ENCODE data around the gene ZNF101.
"Not testable (repeated sequence)": the region's sequence is repeated elsewhere in the genome, so short reads cannot be mapped to it uniquely, and the experiment has no call there.

The ZNF101 gene

DNA sequence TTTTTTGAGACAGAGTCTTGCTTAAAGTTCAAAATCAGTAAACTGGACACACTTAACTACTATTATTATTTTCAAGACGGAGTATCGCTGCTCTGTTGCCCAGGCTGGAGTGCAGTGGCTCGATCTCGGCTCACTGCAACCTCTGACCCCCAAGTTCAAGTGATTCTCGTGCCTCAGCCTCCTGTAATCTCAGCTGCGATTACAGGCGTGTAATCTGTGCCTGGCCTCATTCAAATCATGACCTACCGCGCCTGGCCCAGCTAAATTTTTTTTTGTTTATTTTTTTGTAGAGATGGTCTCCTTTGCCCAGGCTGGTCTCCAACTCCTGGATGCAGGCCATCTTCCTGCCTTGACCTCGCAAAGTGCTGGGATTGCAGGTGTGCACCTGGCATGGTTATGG is 23.0 kb downstream of the ZNF101 start:
- Histone ChIP-seq H3K14ac (ENCODE audit: low read length in 2 of 2) (no peak overlapping the region), H3K9ac (ENCODE audit: low read length) (no peak overlapping the region), H3K27ac (ENCODE audit: low read length, poor library complexity, severe bottlenecking) (no peak overlapping the region), H3K4me1 (ENCODE audit: control insufficient read depth, insufficient read depth, low read depth, low read length) (no peaks in the 10 kb centered on the region), H3K4me2 (ENCODE audit: low read length, poor library complexity, severe bottlenecking) (no peak overlapping the region), H3K4me3 (ENCODE audit: insufficient read depth in 1 of 2, low read depth in 1 of 2, low read length in 2 of 2) (peak overlapping the region in 1 of 2 experiments; percentile 6), H2BK5ac (ENCODE audit: low read depth, low read length, poor library complexity, severe bottlenecking) (no peak overlapping the region), H3K79me1 (replicated peaks; ENCODE audit: low read length, poor library complexity, severe bottlenecking) (no peaks in the 10 kb centered on the region), H4K91ac (ENCODE audit: low read length) (no peak overlapping the region), H2AFZ (ENCODE audit: low read depth, low read length) (no peak overlapping the region), H2BK120ac (ENCODE audit: low read depth, low read length) (no peak overlapping the region), H3K18ac (ENCODE audit: low read depth in 1 of 2, low read length in 2 of 2) (no peak overlapping the region), H4K8ac (ENCODE audit: low read length) (no peak overlapping the region), H3K4ac (ENCODE audit: low read depth in 1 of 2, low read length in 2 of 2) (no peak overlapping the region), H3K36me3 (ENCODE audit: control insufficient read depth in 1 of 2, insufficient read depth in 2 of 2, low read depth in 1 of 2, low read length in 2 of 2) (no peaks in the 10 kb centered on the region), H2BK15ac (ENCODE audit: low read depth, poor library complexity, severe bottlenecking) (no peak overlapping the region), H3K27me3 (ENCODE audit: control insufficient read depth in 1 of 2, insufficient read depth in 1 of 2, low read length in 2 of 2) (no peaks in the 10 kb centered on the region), H2AK5ac (ENCODE audit: low read length, severe bottlenecking) (no peak overlapping the region), H2BK12ac (ENCODE audit: low read length in 2 of 2) (no peak overlapping the region), H3K9me3 (ENCODE audit: control insufficient read depth, low read length) (peaks cover 26% of the 10 kb centered on the region), H3K23ac (ENCODE audit: low read length in 2 of 2) (no peak overlapping the region)
- DNase-seq, result no peak
- 80% methylated on average over 9 of the region's 10 CpGs for WGBS

DNA sequence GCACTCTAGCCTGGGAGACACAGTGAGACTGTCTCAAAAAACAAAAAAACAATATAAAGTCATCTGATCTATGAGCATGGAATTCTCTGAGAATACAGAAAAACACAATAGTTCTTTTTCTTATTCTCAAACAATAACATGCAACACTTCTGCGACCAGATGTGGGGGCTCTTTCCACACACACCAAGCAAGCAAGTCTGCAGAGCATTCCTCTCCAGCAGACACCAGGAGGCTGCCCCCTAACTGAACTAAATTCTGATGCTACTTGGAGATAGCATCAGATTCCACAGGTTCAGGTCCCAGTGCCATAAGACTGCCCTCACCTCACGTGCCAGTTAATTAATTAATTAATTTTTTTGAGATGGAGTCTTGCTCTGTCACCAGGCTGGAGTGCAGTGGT is 27.7 kb downstream of the ZNF101 start:
- Histone ChIP-seq H2AK5ac (ENCODE audit: low read length, severe bottlenecking) (no peak overlapping the region), H3K4me3 (ENCODE audit: insufficient read depth in 1 of 2, low read depth in 1 of 2, low read length in 2 of 2) (no peak overlapping the region), H2BK120ac (ENCODE audit: low read depth, low read length) (no peak overlapping the region), H3K27ac (ENCODE audit: low read length, poor library complexity, severe bottlenecking) (no peak overlapping the region), H3K4me2 (ENCODE audit: low read length, poor library complexity, severe bottlenecking) (no peak overlapping the region), H3K27me3 (ENCODE audit: control insufficient read depth in 1 of 2, insufficient read depth in 1 of 2, low read length in 2 of 2) (no peaks in the 10 kb centered on the region), H3K23ac (ENCODE audit: low read length in 2 of 2) (no peak overlapping the region), H3K14ac (ENCODE audit: low read length in 2 of 2) (no peak overlapping the region), H2BK5ac (ENCODE audit: low read depth, low read length, poor library complexity, severe bottlenecking) (no peak overlapping the region), H2BK15ac (ENCODE audit: low read depth, poor library complexity, severe bottlenecking) (no peak overlapping the region), H2AFZ (ENCODE audit: low read depth, low read length) (no peak overlapping the region), H3K9ac (ENCODE audit: low read length) (no peak overlapping the region), H3K9me3 (ENCODE audit: control insufficient read depth, low read length) (peaks cover 64% of the 10 kb centered on the region), H4K8ac (ENCODE audit: low read length) (no peak overlapping the region), H3K4me1 (ENCODE audit: control insufficient read depth, insufficient read depth, low read depth, low read length) (no peaks in the 10 kb centered on the region), H3K36me3 (ENCODE audit: control insufficient read depth in 1 of 2, insufficient read depth in 2 of 2, low read depth in 1 of 2, low read length in 2 of 2) (no peaks in the 10 kb centered on the region), H3K79me1 (replicated peaks; ENCODE audit: low read length, poor library complexity, severe bottlenecking) (no peaks in the 10 kb centered on the region), H3K4ac (ENCODE audit: low read depth in 1 of 2, low read length in 2 of 2) (no peak overlapping the region), H4K91ac (ENCODE audit: low read length) (no peak overlapping the region), H2BK12ac (ENCODE audit: low read length in 2 of 2) (no peak overlapping the region), H3K18ac (ENCODE audit: low read depth in 1 of 2, low read length in 2 of 2) (no peak overlapping the region)
- no peak for DNase-seq
- WGBS, result 46% methylated on average over 1 of the region's 2 CpGs

DNA sequence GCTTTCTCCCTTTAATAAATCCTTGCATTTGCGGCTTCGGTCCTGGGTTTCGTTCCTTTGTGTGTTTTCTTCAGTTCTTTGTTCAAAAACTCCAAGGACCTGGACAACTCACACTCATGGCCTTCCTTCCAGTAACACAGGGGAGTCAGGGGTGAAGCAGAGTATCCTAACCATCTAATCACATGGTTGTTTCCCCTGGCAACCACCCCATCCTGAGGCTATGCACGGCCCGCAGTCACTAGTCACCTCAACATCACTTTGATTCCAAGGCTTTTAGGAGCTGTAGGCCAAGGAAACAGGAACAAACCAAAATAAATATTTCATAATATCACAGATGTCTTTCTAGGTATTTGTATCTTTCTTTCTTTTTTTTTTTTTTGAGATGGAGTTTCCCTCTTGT is 28.9 kb downstream of the ZNF101 start:
- Histone ChIP-seq H3K4me3 (ENCODE audit: insufficient read depth in 1 of 2, low read depth in 1 of 2, low read length in 2 of 2) (peak overlapping the region in 1 of 2 experiments; percentile 24), H3K9ac (ENCODE audit: low read length) (no peak overlapping the region), H2AK5ac (ENCODE audit: low read length, severe bottlenecking) (no peak overlapping the region), H3K4me1 (ENCODE audit: control insufficient read depth, insufficient read depth, low read depth, low read length) (no peaks in the 10 kb centered on the region), H3K4ac (ENCODE audit: low read depth in 1 of 2, low read length in 2 of 2) (no peak overlapping the region), H3K14ac (ENCODE audit: low read length in 2 of 2) (no peak overlapping the region), H2BK5ac (ENCODE audit: low read depth, low read length, poor library complexity, severe bottlenecking) (no peak overlapping the region), H2BK15ac (ENCODE audit: low read depth, poor library complexity, severe bottlenecking) (no peak overlapping the region), H3K18ac (ENCODE audit: low read depth in 1 of 2, low read length in 2 of 2) (no peak overlapping the region), H3K79me1 (replicated peaks; ENCODE audit: low read length, poor library complexity, severe bottlenecking) (no peaks in the 10 kb centered on the region), H3K27me3 (ENCODE audit: control insufficient read depth in 1 of 2, insufficient read depth in 1 of 2, low read length in 2 of 2) (no peaks in the 10 kb centered on the region), H2BK120ac (ENCODE audit: low read depth, low read length) (no peak overlapping the region), H2AFZ (ENCODE audit: low read depth, low read length) (no peak overlapping the region), H3K23ac (ENCODE audit: low read length in 2 of 2) (no peak overlapping the region), H3K4me2 (ENCODE audit: low read length, poor library complexity, severe bottlenecking) (no peak overlapping the region), H3K27ac (ENCODE audit: low read length, poor library complexity, severe bottlenecking) (no peak overlapping the region), H3K9me3 (ENCODE audit: control insufficient read depth, low read length) (peaks cover 72% of the 10 kb centered on the region), H4K91ac (ENCODE audit: low read length) (no peak overlapping the region), H3K36me3 (ENCODE audit: control insufficient read depth in 1 of 2, insufficient read depth in 2 of 2, low read depth in 1 of 2, low read length in 2 of 2) (no peaks in the 10 kb centered on the region), H2BK12ac (ENCODE audit: low read length in 2 of 2) (no peak overlapping the region), H4K8ac (ENCODE audit: low read length) (no peak overlapping the region)
- 88% methylated on average over 5 of the region's 5 CpGs for WGBS
- DNase-seq, result no peak

DNA sequence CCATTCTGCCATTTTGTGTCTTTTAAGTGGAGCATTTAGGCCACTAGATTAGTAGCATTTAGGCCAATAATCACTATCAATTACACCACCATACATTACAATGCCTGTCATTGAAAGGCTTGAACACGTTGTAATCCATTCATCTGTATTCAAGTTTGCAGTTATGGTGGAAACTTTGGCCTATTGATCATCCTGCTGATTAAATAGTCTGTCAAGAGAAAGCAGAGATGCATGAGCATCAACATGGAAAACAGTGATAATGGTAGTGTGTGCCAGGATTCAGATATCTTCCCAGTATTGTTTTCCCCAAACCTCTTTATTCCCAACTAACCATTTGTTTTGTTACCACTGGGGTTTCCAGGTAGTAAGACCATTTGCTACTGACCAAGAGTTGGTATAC is 31.9 kb downstream of the ZNF101 start:
- no CpG with 5 or more reads among the region's 1 CpG for WGBS
- H4K8ac ChIP-seq (ENCODE audit: low read length), result not testable (repeated sequence)
- H3K9me3 ChIP-seq (ENCODE audit: control insufficient read depth, low read length), result peaks cover 87% of the 10 kb centered on the region

More for the DNA sequence above, 31.9 kb downstream of the ZNF101 start:
- not testable (repeated sequence) for H3K4me2 ChIP-seq (ENCODE audit: low read length, poor library complexity, severe bottlenecking); H3K4me1 ChIP-seq (ENCODE audit: control insufficient read depth, insufficient read depth, low read depth, low read length); H3K14ac ChIP-seq (ENCODE audit: low read length in 2 of 2); H2BK15ac ChIP-seq (ENCODE audit: low read depth, poor library complexity, severe bottlenecking); H2BK12ac ChIP-seq (ENCODE audit: low read length in 2 of 2); H4K91ac ChIP-seq (ENCODE audit: low read length); H3K27me3 ChIP-seq (ENCODE audit: control insufficient read depth in 1 of 2, insufficient read depth in 1 of 2, low read length in 2 of 2); H2AK5ac ChIP-seq (ENCODE audit: low read length, severe bottlenecking); H3K23ac ChIP-seq (ENCODE audit: low read length in 2 of 2); DNase-seq; H3K79me1 ChIP-seq (replicated peaks; ENCODE audit: low read length, poor library complexity, severe bottlenecking); H2AFZ ChIP-seq (ENCODE audit: low read depth, low read length); H2BK120ac ChIP-seq (ENCODE audit: low read depth, low read length); H3K27ac ChIP-seq (ENCODE audit: low read length, poor library complexity, severe bottlenecking); H2BK5ac ChIP-seq (ENCODE audit: low read depth, low read length, poor library complexity, severe bottlenecking); H3K9ac ChIP-seq (ENCODE audit: low read length); H3K36me3 ChIP-seq (ENCODE audit: control insufficient read depth in 1 of 2, insufficient read depth in 2 of 2, low read depth in 1 of 2, low read length in 2 of 2); H3K4ac ChIP-seq (ENCODE audit: low read depth in 1 of 2, low read length in 2 of 2); H3K18ac ChIP-seq (ENCODE audit: low read depth in 1 of 2, low read length in 2 of 2)
- peak overlapping the region in 1 of 2 experiments; percentile 10 for H3K4me3 ChIP-seq (ENCODE audit: insufficient read depth in 1 of 2, low read depth in 1 of 2, low read length in 2 of 2)

All from mesenchymal stem cell (in vitro differentiated cells and primary cell).